Hindlimb muscle (tissue), 1 donor: Measurements from ENCODE around the gene MRM3. TPM values are rescaled to one million over a fixed set of nuclear protein-coding genes. Genes with fewer than 3 reads are reported as not detected.
"Not testable (repeated sequence)": the region's sequence is repeated elsewhere in the genome, so short reads cannot be mapped to it uniquely, and the experiment has no call there.

Experiments
- DNase-seq: peaks from one replicate; pipeline ENCODE4 v3.0.0-alpha.2; 2013
- polyA plus RNA-seq: library from polyadenylated mRNA; unstranded; fragments of 120-200 nt; gene quantifications from one replicate; pipeline ENCODE4 v1.2.1, GENCODE V29; 2013; ENCODE audit not compliant: insufficient read length

Gene MRM3
- polyA plus RNA-seq, 1 donor: 15.4 TPM

DNA sequence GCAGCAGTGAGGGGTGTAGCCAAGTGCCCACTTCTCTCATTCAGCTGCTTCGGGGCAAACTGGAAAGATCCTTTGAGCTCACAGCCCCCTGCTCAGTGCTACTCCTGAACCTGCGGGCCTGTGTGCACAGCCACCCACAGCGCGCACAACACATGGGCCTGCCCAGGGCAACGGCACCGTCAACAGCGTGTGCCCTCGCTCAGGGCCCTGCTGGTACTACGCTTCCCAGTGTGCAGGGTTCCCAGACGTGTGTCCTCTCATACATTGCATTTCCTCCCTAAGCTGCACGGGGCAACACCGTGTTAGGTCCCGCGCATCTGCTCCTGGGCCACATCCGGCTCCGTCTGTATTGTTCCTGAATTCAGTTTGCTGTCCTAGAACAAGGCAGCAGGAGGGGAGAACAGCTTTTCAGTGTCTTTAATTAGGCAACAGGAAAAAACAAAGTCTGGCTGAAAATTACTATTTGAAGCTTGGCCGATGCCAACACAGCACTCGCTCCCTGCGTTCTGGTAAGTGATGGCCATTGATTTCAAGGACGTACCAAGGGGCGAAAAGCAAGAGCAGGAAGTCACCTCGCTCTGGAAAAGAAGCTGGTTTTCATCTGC, 15.2 kb downstream of the MRM3 start:
- DNase-seq: no peak

DNA sequence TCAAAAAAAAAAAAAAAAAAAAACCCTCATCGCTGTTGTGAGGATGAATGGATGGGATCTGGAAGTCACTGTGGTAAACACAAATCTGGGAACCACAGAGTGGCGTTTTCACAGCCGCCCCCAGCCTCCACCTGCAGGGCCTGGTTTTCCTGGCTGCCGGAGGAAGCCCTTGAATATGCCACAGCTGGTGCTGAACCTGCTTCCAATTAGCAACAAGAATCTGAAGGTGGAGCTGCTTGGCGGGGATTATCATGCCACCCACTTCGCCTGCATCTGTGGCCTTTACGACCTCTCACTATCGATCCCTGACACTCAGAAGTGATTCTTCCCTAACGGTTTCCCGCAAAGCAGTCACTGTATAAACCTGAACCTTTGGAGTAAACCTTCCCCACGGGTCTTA, 16.1 kb downstream of the MRM3 start:
- DNase-seq: no peak

DNA sequence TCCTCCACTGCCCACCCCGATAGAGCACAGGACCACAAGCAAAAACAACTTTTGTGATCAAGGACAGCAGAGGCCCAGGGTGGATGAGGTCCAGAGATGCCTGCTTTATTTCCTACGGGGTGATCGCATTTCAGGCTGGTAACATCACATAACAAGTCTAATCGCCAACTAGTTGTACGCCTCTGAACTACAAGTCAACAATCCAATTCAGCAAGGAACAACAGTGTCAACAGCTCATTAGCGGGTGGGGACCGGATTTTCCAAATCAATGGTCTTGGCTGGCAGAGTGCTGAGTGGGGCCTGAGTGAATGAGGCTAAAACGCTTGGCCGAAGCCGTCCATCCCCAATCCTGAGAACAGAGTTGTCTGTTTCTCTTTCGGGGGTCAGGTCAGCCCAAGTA, 17.1 kb downstream of the MRM3 start:
- DNase-seq: no peak

DNA sequence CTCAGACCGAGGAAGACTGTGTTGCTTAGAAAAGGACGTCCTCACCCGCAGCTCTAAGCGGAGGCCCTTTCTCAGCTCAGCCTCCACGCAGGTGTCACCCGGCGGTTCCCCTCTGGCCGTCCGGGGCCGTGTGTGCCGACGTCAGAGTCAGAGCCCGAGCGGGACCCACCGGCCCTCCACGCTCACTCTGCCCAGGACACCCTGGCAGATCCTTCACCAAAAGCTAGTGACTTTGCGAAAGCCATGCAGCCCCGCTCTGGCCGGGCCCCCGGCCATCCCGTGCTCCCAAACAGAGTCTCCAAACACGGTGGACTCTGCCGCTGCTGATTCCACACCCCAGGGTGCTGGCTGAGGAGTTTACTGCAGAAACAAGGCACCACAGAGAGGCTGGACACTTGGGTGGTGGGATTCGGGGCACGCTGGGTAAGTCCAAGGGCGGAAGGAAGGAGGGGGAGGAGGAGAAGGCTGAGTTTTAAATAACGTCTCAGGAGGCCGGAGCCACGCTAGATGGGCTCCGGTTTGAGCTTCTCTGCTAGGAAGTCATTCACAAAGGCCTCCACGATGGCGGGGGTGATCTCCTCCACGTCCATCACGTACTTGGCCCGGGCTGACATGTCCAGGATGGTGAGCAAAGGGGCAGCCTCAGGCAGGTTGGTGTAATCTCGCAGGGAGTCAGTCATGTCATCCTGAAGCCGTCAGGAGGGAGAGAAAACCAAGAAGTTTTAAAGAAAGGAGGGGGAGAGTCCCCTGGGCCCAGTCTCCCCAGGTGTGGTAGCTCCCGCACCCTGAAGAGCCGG, 18.5 kb downstream of the MRM3 start:
- no peak for DNase-seq

DNA sequence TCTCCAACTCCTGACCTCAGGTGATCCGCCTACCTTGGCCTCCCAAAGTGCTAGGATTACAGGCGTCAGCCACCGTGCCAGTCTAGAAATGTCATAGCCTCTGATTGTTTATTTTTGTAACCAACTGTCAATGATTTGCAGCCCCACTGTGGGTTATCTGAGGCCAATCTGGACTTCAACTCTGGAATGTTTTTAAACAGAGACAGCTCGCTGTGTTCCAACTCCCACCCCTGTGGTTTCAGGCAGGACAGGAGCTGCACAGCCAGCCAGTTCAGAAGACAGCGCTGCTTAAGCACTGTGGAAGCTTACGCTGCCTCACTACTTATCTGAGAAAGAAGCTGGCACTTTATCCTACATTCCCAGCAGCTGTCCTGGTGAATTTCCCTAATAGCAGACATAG, 19.5 kb downstream of the MRM3 start:
- no peak for DNase-seq

DNA sequence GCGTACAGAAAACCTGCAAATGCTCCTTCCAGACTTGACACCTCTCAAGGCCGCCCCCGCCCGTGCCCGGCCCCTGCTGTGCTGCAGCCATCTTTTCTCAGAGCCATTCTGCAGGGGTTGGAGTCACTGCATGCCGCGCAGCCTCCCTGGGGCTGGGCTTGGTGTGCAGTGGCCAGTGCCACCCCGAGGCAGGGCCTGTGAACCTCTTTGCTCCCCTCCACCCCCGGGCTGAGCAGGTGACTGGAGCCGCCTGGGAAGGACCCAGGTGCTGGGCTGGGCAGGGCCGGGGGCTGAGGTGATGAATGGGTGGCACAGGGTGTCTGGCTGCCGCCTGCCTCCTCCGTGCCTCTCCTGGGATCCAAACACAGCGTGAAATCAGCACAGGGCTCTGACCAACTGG, 20.3 kb downstream of the MRM3 start:
- no peak for DNase-seq

DNA sequence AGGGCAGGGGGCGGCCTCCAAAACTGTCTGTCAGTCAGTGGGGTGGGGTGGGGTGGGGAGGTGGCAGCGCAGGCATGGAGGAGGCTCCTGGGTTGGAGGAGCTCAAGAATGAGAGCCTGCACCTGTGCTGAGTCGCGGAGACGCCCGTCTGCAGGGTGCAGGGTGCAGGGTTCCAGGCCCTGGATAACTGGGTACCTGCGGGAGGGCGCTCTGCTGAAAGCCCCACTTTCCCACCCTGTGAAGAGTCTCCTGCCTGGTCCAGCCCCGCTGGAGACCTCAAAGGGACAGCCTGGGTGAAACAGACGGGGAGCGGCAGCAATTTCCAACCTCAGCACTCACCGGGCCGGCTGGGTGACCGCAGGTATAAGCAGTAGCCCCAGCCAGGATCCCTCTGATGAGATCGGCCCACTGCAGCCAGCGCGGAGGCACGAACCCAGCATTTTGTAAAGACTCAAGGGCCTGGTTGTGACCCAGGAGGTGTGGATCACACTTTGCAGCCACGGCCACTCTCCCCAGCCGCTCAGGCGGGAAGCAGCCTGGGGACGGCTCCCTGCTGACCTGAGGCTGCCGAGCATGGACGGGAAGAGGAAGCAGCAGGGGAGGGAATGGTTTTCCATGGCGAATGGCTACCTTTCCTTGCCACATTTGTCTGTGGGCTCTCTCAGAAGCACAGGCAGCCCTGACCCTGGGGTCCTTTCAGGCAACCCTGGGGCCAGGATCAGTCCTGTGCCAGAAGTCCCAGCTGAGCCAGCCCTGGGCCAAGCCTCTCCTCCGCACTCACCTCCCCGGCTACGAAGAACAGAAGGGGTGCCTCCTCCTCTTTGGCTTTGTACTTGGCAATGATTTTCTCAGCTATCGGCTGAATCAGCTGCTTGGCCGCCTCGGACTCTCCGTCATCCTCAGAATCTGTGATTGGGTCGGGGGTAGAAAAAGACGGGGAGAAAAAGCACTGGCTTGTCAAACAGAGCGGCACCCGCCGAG, 21.0 kb downstream of the MRM3 start:
- no peak for DNase-seq

DNA sequence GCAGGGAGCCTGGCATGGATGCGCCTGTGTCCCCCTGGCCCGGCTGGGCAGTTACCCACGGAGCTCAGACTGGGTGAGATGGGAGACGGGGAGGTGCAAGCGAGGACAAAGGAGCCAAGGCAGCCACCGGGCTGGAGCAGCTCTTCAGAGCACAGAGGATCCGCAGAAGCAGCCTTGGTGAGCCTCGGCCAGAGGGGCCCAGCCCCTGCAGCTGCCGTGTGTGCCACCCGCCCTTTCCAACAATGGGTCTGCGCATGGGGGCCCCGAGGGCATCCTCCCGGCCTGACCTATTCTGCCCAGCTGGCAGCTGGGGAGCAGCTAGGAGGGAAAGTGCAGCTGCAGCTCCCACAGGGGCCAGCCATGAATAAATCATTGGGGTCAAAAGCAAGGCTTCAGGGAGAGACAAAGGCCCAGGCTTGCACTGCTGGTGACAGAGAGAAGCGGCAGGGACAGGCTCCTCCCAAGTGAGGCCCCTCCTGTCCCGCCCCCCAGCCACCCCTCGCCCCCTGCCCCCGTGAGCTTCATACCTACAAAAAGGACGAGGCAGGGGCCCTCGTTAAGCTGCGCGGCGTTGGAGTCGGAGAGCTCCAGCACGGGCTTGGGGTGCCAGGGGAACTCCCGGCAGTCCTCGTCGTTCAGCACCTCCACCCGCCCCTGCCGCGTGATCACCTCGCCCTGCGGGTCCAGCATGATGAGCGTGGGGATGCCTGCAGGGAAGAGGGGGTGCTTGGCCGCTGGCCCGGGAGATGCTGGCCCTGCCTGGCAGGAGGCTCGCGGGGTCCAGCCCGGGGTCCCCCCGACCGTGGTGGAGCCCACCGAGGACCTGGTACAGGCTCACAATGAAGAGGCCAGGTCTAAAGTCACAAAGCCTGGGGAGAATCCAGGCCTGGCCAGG, 22.6 kb downstream of the MRM3 start:
- no peak for DNase-seq

DNA sequence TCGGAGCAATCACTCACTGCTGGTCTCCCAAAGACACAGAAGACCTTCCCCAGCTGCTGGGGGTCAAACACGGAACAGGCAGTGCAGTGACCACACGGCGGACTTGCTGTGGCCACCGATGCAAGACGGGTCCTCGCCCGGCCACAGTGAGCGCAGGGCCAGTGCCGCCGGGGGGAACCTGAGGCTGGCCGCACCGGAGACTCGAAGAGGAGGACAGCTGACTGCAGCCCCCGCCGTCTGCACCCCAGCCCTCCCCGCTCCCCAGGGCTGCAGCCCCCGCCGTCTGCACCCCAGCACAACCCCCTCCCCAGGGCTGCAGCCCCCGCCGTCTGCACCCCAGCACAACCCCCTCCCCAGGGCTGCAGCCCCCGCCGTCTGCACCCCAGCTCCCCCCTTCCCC, 23.7 kb downstream of the MRM3 start:
- not testable (repeated sequence) for DNase-seq

DNA sequence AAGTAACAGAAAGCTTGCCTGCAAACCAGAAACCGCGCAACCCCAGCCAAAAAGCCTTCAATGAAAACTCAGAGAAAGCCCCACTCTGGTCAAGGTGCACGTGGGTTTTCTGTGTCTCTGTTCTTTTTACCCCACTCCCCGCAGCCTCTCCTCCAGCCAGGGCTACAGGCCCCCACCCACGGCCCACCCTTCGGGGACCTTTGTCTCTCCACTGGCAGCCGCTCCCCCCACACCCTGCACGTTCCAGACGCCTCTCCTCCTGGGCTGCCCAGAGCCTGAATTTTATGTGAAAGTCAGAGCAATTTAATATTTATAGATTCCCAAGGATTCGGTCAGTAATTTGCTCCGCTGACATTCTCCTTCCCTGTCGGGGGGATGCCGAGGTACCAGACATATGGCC, 24.2 kb downstream of the MRM3 start:
- no peak for DNase-seq

DNA sequence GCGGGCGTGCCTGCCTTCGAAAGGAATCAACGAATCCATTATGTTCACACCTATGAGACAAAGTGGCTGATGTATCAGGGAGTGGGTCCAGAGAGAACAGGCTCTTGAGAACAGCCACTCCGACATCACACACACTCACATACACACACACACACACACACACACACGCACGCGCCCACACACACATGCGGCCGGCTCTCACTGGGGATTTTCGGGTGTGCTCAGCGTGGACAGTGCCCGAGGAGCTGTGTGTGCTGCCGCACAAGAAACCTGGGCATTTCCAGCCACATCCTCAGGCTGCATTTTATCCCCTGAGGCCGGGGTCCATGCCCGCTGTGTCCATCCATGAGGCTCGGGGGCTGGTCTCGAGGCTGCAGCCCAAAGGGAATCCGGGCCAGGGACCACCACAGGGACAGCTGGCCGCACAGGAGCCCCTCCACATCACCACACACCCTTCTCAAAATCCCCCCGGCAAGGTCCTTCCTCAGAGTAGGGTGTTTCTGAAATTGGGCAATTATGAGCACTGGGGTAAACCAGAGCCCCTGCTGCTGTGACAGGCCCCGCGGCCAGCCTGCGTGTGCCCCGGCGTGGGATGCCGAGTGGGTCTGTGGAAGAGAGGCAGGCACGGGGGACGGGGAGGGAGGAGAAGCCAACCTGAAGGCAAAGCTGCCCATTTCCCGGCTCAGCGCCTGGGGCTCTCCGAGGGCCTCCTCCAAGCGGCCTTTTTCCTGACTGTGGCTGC, 24.8 kb downstream of the MRM3 start:
- no peak for DNase-seq

DNA sequence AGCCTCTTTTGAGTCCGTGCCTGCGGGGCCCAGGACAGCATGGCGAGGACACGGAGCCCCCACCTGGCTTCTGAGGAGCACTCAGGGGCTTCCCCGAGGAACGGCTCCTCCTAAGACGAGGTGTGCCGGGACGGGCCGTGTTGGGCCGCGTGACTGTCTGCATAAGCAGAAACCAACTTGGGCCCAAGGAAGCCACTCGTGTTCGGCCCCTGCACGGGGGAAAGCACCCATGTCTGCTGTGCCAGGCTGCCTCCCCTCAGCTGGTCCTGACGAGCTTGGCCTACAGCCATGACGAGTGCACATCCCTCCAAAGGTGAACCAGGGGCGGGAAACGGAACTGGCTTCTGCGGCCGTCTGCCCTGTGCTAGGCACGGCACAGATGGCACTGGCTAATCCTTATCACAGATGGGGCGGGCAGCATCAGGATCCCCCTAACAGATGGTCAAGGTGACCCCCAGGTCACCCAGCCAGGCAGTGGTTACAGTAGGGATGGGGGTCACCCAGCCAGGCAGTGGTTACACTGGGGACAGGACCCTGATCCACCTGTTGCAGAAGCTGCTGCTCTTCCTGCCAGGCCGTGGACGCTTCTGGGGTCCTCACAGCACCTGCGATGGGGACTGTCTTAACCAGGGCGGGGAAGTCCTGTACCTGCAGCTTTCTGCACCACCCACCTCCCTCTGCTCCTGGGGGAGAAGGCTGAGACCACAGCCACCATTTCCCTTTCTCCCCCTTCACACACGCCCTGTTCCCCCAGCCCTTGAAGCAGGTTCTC, 25.6 kb downstream of the MRM3 start:
- DNase-seq: no peak

DNA sequence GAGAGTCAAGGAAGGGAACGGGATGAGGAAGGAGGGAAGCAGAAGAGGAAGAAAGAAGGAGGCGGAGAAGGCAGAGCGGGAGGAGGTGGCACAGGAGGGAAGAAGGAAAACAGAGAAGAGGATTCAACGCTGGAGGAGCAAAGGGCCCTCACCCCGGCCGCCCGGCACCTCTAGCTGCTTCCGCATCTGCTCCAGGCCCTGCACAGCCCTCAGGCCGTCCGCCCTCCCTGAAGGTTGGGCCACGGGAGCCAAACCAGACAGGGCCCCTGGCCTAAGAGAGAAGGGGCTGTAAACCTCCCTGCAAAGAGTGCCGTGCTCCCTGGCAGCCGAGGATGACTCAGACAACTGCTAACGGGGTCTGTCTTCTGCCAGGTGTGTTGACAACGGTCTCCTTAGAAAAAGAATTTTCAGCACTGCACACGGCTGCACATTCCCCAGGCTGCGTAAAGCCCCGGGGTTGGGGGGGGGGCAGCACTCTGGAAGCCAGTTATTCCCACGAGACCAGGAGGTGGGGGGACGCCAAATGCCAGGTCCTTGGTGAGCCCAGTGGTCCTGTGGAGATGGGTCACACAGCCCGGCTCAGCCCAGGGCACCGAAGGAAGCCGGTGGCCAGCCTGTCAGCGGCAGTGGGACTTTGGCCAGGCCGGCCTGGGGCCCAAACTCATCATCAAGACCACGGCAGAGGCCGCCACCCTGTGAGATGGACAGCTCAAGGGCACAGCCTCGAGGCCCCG, 29.1 kb downstream of the MRM3 start:
- DNase-seq: no peak

DNA sequence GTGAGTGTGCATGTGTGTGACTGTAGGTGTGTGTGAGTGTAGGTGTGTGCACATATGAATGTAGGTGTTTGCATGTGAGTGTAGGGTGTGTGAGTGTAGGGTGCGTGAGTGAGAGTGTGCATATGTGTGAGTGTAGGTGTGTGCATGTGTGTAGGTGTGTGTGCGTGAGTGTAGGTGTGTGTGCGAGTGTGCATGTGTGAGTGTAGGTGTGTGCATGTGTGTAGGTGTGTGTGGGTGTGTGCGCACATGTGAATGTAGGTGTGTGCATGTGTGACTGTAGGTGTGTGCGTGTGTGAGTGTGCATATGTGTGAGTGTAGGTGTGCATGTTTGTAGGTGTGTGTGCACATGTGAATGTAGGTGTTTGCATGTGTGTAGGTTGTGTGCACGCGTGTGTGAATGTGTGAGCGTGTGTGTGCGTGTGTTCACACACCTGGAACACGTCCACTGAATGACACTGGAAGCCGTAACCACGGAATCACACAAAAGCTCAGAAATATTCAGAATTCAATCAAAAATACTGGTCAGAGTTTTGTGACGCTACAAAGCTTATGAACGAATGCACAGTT, 30.6 kb downstream of the MRM3 start:
- DNase-seq: no peak

DNA sequence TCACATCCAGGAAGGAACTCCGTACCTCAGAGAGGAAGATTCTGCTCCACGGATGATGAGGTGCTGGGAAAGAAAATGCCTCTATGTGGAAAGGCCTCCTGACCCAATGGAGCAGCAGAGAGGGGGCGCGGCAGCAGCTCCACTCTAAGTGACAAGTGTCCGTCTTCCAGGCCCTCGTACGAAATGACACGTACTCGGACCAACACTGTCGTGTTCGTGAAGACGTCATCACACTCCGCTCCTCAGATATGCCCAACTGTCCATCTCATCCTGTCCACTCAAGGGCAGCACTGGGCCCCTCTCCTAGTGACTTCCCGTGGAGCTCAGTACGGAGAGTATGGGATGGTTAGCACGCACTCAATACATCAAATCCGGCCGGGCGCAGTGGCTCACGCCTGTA, 32.2 kb downstream of the MRM3 start:
- no peak for DNase-seq

DNA sequence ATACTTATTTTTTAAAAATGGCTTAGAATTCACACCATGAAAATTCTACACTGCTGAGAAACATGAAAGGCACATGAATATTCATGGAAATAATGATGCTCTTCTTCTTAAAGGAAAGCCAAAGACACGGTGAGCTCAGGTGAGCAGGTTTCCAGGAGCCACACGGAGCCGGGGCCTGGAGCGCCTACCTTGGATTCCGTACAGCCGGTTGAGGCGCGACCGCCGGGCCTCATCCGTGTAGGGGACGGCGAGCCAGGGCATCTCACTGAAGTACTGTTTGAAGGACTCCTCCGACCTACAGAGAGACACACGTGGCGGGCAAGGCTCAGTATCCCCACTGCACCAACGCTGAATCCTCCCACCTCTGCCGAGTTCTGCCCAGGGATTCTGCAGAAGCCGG, 37.1 kb downstream of the MRM3 start:
- no peak for DNase-seq

DNA sequence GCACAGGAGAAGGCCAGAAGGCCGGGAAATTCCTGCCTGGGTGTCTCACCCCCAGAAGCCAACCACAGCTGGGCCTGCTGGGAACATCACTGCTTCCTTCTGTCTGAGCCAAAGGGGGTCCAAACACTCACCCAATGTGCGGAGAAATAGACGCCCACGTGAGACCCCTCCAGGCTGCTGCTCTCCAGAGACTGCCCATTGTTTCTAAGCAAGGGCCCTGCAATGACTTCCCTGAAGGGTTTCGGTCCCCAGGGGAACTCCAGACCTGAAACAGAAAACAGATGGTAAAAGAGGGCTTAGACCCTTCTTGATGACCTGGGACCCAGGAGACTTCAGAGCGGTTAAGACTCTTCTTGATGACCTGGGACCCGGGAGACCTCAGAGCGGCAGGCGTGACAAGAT, 41.3 kb downstream of the MRM3 start:
- DNase-seq: no peak

DNA sequence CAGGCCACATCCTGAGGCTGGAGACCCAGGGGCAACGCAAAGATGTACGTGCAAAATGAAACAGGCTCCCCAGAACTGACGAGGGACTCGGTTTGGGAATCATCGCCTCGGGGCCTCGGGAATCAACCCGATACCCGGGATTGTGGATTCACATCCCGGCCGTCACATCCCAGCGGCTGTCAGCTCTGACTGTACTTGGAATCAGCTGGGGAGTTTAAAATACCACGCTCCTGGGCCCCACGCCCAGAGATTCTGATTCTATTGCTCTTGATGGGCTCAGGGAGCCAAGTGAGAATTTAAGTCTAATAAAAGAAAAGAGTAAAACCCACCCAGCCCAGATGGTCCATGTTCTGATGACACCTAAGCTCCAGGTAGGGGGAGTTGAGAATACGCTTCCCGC, 42.2 kb downstream of the MRM3 start:
- no peak for DNase-seq

DNA sequence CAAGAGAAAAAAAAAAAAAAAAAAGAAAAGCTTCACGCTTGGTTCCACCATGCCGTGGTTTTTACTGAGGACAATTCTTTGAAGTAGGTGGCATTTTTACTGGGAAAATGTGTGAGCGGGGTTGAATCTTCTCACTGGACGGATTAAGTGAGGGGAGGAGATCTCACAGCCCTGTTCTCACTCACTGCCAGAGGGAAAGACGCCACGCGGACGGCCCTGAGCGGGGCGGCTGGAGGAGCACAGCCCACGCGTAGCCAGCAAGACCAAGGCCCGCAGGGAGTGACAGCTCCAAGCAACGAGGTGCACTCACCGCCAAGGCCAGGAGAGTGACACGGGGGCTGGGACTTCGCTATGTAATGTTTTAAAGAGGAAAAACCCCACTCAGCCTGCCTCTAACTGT, 43.1 kb downstream of the MRM3 start:
- no peak for DNase-seq

DNA sequence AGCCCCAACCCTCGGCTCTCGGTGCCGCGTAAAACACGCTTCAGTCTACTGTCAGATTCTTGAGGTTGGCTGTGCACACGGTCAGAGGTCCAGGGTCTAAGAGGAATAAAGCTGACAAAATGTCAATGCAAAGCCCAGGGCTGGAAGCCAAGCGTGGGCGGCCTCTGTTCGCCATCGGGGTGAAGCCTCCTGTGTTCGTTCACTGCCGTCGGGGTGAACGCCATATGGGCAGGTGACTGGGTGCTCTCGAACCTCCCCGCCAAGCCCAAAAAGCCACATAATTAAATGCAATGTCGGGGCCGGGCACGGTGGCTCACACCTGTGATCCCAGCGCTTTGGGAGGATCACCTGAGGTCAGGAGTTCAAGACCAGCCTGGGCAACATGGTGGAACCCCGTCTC, 44.6 kb downstream of the MRM3 start:
- DNase-seq: no peak
